B cell (primary cell): ENCODE data around the gene APBA3.

Experiments used
- CTCF ChIP-seq: fragments of 200-600 bp; IDR thresholded peaks from one replicate; pipeline ENCODE4 v1.8.0; 2022; ENCODE audit warnings: antibody characterized with exemption, mild to moderate bottlenecking
- EZH2 ChIP-seq: IDR thresholded peaks from 2 replicates; pipeline ENCODE4 v1.6.1; 2012; ENCODE audit warnings: borderline replicate concordance, low read depth, mild to moderate bottlenecking, moderate library complexity, low read length; ENCODE audit not compliant: insufficient read depth, poor library complexity, severe bottlenecking

GRCh38 chr19:3743486-3743885 is 18.0 kb downstream of the APBA3 start:
- no peak for TF ChIP-seq CTCF
- TF ChIP-seq EZH2, result no peak
